Transverse colon (tissue), 4 donors: ENCODE results near the gene OR2M4. TPM values are rescaled to one million over a fixed set of nuclear protein-coding genes. Genes with fewer than 3 reads are reported as not detected.

Experiments
- DNase-seq: peaks from one replicate; pipeline ENCODE4 v3.0.0-alpha.2; 2019
- H3K27ac ChIP-seq, 4 donors: fragments of 200-600 bp; sonication (generic); 2 replicates each; pipeline ENCODE4 v1.5.1; 2016 to 2018; ENCODE audit warnings: inconsistent platforms in 4 of 4
- H3K27me3 ChIP-seq: fragments of 200-600 bp; sonication (generic); 2 replicates; pipeline ENCODE4 v1.5.1; 2017; ENCODE audit warnings: inconsistent platforms
- H3K36me3 ChIP-seq, 4 donors: fragments of 200-600 bp; sonication (generic); 2 replicates each; pipeline ENCODE4 v1.5.1; 2017 to 2019; ENCODE audit warnings: inconsistent platforms in 4 of 4
- H3K4me1 ChIP-seq, 4 donors: fragments of 200-600 bp; sonication (generic); 2 replicates each; pipeline ENCODE4 v1.5.1; 2017 to 2020; ENCODE audit warnings: inconsistent platforms in 4 of 4
- H3K4me3 ChIP-seq, 4 donors: fragments of 200-600 bp; sonication (generic); 1 replicate in 1 of 4; 2 replicates in 3 of 4; pipeline versions ENCODE4 v1.5.1 to v1.6.1; 2017 to 2019; ENCODE audit warnings: inconsistent platforms in 4 of 4
- H3K9me3 ChIP-seq, 2 donors: fragments of 200-600 bp; sonication (generic); 2 replicates each; pipeline ENCODE4 v1.5.1; 2017 to 2019; ENCODE audit warnings: inconsistent platforms in 2 of 2
- CTCF ChIP-seq, 5 experiments: fragments of 200-600 bp in 3 of 5; fragments of 450-650 bp in 2 of 5; sonication (generic) in 3 of 5; IDR thresholded peaks; 1 replicate in 2 of 5; 2 replicates in 3 of 5; pipeline ENCODE4 v1.5.1; 2016 to 2017; ENCODE audit warnings: antibody characterized with exemption in 5 of 5, inconsistent platforms in 3 of 5, mild to moderate bottlenecking in 2 of 5, moderate library complexity in 1 of 5
- EP300 ChIP-seq: sonication (generic); formaldehyde crosslinking; IDR thresholded peaks from one replicate; pipeline ENCODE4 v1.6.1; 2017; ENCODE audit warnings: antibody characterized with exemption, low read depth
- POLR2A ChIP-seq: fragments of 450-650 bp; IDR thresholded peaks from one replicate; pipeline ENCODE4 v1.6.1; 2016; ENCODE audit warnings: antibody characterized with exemption, mild to moderate bottlenecking, moderate library complexity
- POLR2AphosphoS5 ChIP-seq, 3 donors: sonication (generic); formaldehyde crosslinking; IDR thresholded peaks; one replicate each; pipeline ENCODE4 v1.6.1; 2016; ENCODE audit warnings: antibody characterized with exemption in 3 of 3
- WGBS, 2 donors: methylation state at CpG; one replicate each; pipeline ENCODE4 v1.1.5; 2018; ENCODE audit warnings: low coverage in 1 of 2; 5-methylcytosine and 5-hydroxymethylcytosine counted together
- in situ Hi-C, 4 donors: fragments of 200-750 bp; cut with MboI; loops; one replicate each; pipeline versions ENCODE4 v1.15.0 to v1.15.1; 2017; ENCODE audit warnings: low sequenced_read_pairs in 3 of 4, low pct_ligation_motif_present in 1 of 4, low pct_unique_long_range_greater_than_20kb in 1 of 4
- intact Hi-C: fragments of 100-400 bp; cut with DNase I; formaldehyde crosslinking; loops from one replicate; pipeline ENCODE4 v1.15.1; 2023; ENCODE audit warnings: low total_unique reads
- total RNA-seq, 4 donors: library from RNA; depleted of rRNA; stranded (reverse); fragments of >200 nt; gene quantifications; one replicate each; pipeline ENCODE4 v1.1.0, GENCODE V29; 2016

OR2M4 gene
- total RNA-seq: not detected

GRCh38 chr1:248231117-248231516 is at the start of gene OR2M4:
TSS of gene OR2M4 (plus strand) at chr1:248231417. CDS start at chr1:248238929, 7,512 bp downstream.
- Histone ChIP-seq H3K4me3 (no peak within 1 kb of the TSS), H3K27ac (no peak within 1 kb of the TSS), H3K27me3 (no peaks in the 10 kb centered on the region), H3K36me3 (no peaks in the 10 kb centered on the region), H3K9me3 (no peaks in the 10 kb centered on the region), H3K4me1 (no peaks in the 10 kb centered on the region)
- no peak for DNase-seq
- intact Hi-C loops (no loop called here), in situ Hi-C loops (no loop called here)
- 77 to 84% methylated on average over 2 of the region's 2 CpGs for WGBS, 2 donors
- no peak for TF ChIP-seq POLR2A
- no peak for TF ChIP-seq CTCF (IDR thresholded peaks at IDR 0.05)
- no peak for TF ChIP-seq POLR2AphosphoS5 (IDR thresholded peaks at IDR 0.05)
- no peak for TF ChIP-seq EP300

DNA sequence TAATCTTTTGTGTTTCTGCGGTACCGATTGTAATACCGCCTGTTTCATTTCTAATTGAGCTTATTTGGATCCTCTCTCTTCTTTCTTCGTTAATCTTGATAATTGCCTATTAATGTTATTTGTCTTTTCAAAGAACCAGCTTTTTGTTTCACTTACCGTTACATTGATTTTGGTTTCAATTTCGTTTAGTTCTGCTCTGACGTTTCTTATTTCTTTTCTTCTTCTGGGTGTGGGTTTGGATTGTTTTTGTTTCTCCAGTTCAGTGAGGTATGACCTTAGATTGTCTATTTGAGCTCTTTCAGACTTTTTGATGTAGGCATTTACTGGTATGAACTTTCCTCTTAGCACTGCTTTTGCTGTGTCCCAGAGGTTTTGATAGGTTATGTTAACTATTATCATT is 47.2 kb upstream of the OR2M4 start:
- in situ Hi-C loops: no loop called here
- WGBS, 2 donors: 67 to 86% methylated on average over 7 of the region's 7 CpGs
- no peaks in the 10 kb centered on the region for H3K9me3 ChIP-seq

DNA sequence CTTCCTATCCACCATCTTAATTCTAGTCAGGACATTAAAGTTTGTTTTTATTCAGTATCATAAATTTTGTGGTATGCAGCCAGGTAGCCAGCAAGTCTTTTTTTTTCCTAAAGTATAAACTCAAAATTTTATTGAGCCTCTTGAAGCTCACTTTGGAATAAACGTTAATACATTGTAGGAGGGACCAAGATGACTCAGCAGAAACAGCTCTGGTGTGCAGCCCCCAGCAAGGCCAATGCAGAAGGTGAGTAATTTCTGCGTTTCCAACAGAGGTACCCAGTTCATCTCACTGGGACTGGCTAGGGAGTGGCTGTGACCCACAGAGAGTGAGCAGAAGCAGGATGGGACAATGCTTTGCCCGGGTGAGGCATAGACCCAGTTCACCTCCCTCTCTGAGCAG is 43.9 kb upstream of the OR2M4 start:
- no peak overlapping the region for H3K4me3 ChIP-seq
- no peak for DNase-seq
- WGBS, 2 donors: 84% methylated on average over 3 of the region's 3 CpGs; no CpG with 5 or more reads in 1 of the 2 donors
- H3K4me1 ChIP-seq: no peaks in the 10 kb centered on the region
- TF ChIP-seq POLR2A (no peak), CTCF (IDR thresholded peaks at IDR 0.05) (no peak), POLR2AphosphoS5 (IDR thresholded peaks at IDR 0.05) (no peak), EP300 (no peak)
- intact Hi-C loops: no loop called here
- no peaks in the 10 kb centered on the region for H3K36me3 ChIP-seq
- H3K27me3 ChIP-seq: no peaks in the 10 kb centered on the region
- in situ Hi-C loops: no loop called here
- no peak overlapping the region for H3K27ac ChIP-seq
- H3K9me3 ChIP-seq: no peaks in the 10 kb centered on the region

More for the DNA sequence above, 47.2 kb upstream of the OR2M4 start:
- Histone ChIP-seq H3K27me3 (no peaks in the 10 kb centered on the region), H3K27ac (no peak overlapping the region), H3K4me1 (no peaks in the 10 kb centered on the region), H3K4me3 (no peak overlapping the region), H3K36me3 (no peaks in the 10 kb centered on the region)
- DNase-seq: no peak
- intact Hi-C loops: no loop called here
- no peak for TF ChIP-seq POLR2AphosphoS5 (IDR thresholded peaks at IDR 0.05)
- no peak for TF ChIP-seq POLR2A
- TF ChIP-seq EP300: no peak
- no peak for TF ChIP-seq CTCF (IDR thresholded peaks at IDR 0.05)

GRCh38 chr1:248189026-248189425 is 42.2 kb upstream of the OR2M4 start:
- Histone ChIP-seq H3K4me1 (no peaks in the 10 kb centered on the region), H3K36me3 (no peaks in the 10 kb centered on the region), H3K9me3 (no peaks in the 10 kb centered on the region), H3K27ac (no peak overlapping the region), H3K4me3 (no peak overlapping the region), H3K27me3 (no peaks in the 10 kb centered on the region)
- TF ChIP-seq CTCF (IDR thresholded peaks at IDR 0.05) (no peak), POLR2A (no peak), POLR2AphosphoS5 (IDR thresholded peaks at IDR 0.05) (no peak), EP300 (no peak)
- 74% methylated on average over 11 of the region's 11 CpGs; no CpG with 5 or more reads in 1 of the 2 donors for WGBS, 2 donors
- intact Hi-C loops (no loop called here), in situ Hi-C loops (no loop called here)
- no peak for DNase-seq
